Measurements from ENCODE around the gene NMRK1. TPM values are rescaled to one million over a fixed set of nuclear protein-coding genes. Genes with fewer than 3 reads are reported as not detected.

Gene NMRK1
- total and polyA plus RNA-seq, 2 of the 13 experiments (the other 11 are each of a cell fraction or from before 2014, with no cell fraction given): 9.1 to 12.9 TPM

DNA sequence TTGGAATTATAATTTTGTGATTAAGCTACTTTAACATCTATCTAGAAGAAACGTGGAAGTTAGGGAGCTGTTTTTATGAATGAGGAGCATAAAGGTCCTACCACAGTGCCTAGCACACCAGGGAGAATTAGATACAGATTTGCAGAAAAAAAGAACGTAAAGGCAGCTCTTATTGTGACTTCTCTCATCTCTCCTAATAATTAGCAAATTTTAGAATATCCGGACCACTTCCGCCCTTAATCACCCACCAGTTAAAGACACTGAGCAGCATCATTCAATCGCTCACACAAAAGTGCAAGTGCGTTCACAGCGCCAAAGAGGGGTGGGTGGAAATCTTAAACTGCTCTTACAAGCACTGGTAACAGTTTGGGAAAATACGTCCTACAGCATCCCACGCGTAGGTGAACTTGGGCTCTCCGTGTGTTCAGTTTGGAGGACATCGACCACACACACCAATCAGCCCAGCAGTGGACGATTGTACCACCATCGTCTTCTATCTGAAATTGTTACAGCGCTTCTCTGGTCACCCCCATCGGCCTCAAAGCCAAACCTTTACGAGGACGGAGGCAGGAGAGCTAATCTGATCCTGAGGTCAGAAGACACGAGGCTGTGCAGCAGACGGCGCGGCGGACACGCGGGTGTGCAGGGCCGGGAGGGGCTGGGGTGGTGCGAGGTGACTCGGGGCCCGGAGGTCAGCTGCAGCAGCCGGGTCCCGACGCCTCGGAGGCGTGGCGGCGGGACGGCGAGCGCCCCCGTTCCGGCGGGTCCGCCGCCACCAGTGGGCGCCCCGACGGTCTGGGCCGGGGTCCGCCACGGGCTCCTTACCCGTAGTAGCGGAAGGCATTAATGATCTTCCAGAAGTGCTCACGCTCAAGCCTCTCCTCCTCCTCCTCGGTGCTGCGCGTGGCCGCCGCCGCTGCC, 60.5 kb downstream of the NMRK1 start (continued):
- TF ChIP-seq FLYWCH1 (CRISPR knock-in tag; IDR thresholded peaks at IDR 0.05): no peak; the same call in 1 of the 2 replicates
- TF ChIP-seq, protein P1, sequence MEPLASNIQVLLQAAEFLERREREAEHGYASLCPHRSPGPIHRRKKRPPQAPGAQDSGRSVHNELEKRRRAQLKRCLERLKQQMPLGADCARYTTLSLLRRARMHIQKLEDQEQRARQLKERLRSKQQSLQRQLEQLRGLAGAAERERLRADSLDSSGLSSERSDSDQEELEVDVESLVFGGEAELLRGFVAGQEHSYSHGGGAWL (CRISPR knock-in tag; IDR thresholded peaks at IDR 0.05): no peak
- TF ChIP-seq ASH2L (IDR thresholded peaks at IDR 0.05; ENCODE audit: insufficient read length, low read depth, low read length): no peak
- TF ChIP-seq ZSCAN30 (CRISPR knock-in tag; IDR thresholded peaks at IDR 0.05): no peak
- peak; percentile 53; the same call in 1 of the 2 replicates for TF ChIP-seq ZNF292 (CRISPR knock-in tag; IDR thresholded peaks at IDR 0.05; ENCODE audit: borderline replicate concordance, low read depth)
- TF ChIP-seq ZNF781 (CRISPR knock-in tag; IDR thresholded peaks at IDR 0.05; ENCODE audit: borderline replicate concordance, not compliant biosample characterization): no peak
- TF ChIP-seq ZNF557 (CRISPR knock-in tag; IDR thresholded peaks at IDR 0.05): no peak
- TF ChIP-seq, protein P2, sequence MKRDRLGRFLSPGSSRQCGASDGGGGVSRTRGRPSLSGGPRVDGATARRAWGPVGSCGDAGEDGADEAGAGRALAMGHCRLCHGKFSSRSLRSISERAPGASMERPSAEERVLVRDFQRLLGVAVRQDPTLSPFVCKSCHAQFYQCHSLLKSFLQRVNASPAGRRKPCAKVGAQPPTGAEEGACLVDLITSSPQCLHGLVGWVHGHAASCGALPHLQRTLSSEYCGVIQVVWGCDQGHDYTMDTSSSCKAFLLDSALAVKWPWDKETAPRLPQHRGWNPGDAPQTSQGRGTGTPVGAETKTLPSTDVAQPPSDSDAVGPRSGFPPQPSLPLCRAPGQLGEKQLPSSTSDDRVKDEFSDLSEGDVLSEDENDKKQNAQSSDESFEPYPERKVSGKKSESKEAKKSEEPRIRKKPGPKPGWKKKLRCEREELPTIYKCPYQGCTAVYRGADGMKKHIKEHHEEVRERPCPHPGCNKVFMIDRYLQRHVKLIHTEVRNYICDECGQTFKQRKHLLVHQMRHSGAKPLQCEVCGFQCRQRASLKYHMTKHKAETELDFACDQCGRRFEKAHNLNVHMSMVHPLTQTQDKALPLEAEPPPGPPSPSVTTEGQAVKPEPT (CRISPR knock-in tag; IDR thresholded peaks at IDR 0.05; ENCODE audit: low read depth): no peak
- TF ChIP-seq, protein P3, sequence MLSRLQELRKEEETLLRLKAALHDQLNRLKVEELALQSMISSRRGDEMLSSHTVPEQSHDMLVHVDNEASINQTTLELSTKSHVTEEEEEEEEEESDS (CRISPR knock-in tag; IDR thresholded peaks at IDR 0.05; ENCODE audit: borderline replicate concordance): no peak
- TF ChIP-seq, protein P4, sequence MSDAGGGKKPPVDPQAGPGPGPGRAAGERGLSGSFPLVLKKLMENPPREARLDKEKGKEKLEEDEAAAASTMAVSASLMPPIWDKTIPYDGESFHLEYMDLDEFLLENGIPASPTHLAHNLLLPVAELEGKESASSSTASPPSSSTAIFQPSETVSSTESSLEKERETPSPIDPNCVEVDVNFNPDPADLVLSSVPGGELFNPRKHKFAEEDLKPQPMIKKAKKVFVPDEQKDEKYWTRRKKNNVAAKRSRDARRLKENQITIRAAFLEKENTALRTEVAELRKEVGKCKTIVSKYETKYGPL (CRISPR knock-in tag; IDR thresholded peaks at IDR 0.05): no peak
- TF ChIP-seq, protein P5, sequence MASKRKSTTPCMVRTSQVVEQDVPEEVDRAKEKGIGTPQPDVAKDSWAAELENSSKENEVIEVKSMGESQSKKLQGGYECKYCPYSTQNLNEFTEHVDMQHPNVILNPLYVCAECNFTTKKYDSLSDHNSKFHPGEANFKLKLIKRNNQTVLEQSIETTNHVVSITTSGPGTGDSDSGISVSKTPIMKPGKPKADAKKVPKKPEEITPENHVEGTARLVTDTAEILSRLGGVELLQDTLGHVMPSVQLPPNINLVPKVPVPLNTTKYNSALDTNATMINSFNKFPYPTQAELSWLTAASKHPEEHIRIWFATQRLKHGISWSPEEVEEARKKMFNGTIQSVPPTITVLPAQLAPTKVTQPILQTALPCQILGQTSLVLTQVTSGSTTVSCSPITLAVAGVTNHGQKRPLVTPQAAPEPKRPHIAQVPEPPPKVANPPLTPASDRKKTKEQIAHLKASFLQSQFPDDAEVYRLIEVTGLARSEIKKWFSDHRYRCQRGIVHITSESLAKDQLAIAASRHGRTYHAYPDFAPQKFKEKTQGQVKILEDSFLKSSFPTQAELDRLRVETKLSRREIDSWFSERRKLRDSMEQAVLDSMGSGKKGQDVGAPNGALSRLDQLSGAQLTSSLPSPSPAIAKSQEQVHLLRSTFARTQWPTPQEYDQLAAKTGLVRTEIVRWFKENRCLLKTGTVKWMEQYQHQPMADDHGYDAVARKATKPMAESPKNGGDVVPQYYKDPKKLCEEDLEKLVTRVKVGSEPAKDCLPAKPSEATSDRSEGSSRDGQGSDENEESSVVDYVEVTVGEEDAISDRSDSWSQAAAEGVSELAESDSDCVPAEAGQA (IDR thresholded peaks at IDR 0.05; ENCODE audit: low read depth): no peak
- TF ChIP-seq, protein P5 (CRISPR knock-in tag; IDR thresholded peaks at IDR 0.05; ENCODE audit: borderline replicate concordance): peak; percentile 81; the same call in 1 of the 2 replicates
- TF ChIP-seq ZNF564 (CRISPR knock-in tag; IDR thresholded peaks at IDR 0.05): no peak
- TF ChIP-seq ETV5 (CRISPR knock-in tag; IDR thresholded peaks at IDR 0.05; ENCODE audit: borderline replicate concordance): 0 out of 2 replicates have a peak, but pooled peaks have one; percentile 14
- 0 out of 2 replicates have a peak, but pooled peaks have one; percentile 21 for TF ChIP-seq FOXO1 (CRISPR knock-in tag; IDR thresholded peaks at IDR 0.05)
- 0 out of 2 replicates have a peak, but pooled peaks have one; percentile 14 for TF ChIP-seq REPIN1 (CRISPR knock-in tag; IDR thresholded peaks at IDR 0.05; ENCODE audit: borderline replicate concordance, low read depth)

All from HepG2 (cell line).